Measurements from ENCODE around the gene TTC12.
"Not testable (repeated sequence)": the region's sequence is repeated elsewhere in the genome, so short reads cannot be mapped to it uniquely, and the experiment has no call there.

The TTC12 gene

DNA sequence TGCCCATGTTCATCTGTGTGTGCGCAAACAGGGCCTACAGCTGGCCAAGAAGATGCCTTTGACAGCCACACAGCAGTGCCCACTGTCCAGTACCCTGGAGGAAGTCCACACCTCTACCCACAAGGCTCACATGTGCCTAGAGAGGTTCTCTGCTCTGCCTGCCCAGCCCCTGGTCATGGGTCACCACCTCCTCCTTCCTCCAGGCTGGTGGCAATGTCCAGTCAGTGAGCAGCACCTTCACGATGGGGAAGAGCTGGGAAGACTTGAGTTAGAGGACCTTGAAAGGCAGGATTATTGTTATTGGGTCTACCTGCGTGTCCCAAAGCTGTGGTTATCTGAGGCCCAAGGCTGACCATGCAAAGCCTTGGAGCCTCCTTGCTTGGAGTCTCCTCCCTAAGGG lies 28.4 kb upstream of the TTC12 start:
- DNase-seq, result no peak

DNA sequence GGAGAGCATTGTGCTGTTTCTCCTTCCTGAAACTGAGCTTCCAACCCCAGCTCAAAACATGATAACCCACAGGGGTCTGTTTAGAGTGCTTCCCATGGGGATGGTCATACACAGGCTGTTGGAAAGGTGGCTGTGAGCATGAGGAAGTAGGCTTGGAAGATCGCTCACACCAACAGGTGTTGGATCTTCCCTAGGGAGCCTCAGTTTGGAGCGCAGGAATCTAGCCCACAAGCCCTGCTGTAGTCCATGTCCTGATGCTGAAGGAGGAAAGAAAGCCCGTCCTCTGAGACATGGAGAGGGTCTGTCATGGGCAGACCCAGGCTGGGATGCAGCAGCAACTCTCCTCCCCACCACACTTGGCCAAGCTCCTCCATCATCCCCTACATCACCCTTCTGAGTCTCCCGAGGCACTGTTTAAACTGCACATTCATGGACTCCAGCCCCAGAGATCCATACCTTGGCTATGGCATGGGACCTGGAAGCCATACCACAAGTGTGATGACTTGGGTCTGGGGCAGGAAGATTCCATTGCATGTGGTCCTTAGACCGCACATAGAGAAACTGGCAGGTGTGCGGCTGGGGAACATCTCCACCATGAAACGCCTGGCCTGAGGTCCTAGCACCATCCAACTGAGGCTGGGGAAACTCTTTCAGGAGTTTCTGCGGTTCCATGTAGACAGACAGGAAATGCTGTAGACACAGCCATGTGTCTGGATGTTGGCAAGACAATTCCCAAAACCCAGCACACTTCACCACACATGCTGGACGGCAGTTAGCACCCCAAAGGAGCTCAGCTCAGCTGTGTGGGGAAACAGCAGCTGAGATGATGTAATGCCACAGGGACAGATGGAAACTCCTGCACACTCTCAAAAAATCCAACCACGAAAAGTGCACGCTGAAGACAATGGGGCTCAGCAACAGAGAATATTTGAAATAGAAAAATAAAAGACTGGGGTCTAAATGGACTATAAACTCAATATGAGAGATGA lies 27.6 kb upstream of the TTC12 start:
- peak; percentile 67 for DNase-seq

DNA sequence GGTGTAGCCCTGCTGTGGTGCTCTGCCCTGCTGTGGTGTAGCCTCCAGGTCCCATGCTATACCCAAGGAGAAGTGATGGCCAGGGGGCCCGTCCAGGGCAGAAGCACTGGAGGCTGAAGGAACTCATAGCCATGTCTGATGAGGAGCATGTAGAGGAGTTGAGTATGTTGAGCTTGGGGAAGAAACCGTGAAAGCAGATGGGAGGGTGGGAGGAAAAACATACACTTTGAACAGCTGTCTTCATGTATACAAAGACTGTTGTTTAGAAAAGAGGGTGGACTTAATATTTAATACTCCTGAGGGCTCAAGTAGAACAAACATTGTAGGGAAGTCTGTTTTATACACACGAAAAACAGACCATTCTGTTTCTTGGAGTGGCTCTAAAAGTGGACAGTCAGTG lies 26.6 kb upstream of the TTC12 start:
- DNase-seq, result no peak

DNA sequence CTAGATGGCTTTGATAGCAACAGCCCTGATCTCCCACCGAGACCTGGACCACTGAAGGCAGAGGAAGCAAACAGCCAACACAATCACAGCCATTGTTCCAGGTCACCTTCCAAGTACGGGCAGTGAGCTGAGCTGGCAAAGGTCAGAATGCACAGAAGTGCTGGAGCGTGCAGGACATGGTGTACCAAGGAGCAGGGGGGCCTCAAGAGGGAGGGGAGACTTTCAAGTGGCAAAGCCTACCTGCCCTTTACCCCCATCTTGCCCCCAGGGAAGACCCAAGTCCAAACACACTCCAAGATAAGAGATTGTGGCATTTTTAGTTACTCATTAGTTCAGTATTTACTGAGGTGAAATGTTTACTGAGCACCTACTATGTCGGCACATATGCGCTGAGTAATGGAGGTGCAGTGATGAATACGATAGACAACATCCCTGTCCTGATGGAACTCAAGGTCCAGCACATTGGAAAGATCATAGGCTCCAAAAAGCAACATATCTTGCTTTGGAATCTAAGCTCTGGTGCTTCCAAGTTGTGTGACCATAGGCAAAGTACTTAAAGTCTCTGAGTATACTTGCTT lies 26.0 kb upstream of the TTC12 start:
- no peak for DNase-seq

- peak; percentile 62 for DNase-seq
Measured at GRCh38 chr11:113289431-113290187, 24.8 kb upstream of the TTC12 start.

DNA sequence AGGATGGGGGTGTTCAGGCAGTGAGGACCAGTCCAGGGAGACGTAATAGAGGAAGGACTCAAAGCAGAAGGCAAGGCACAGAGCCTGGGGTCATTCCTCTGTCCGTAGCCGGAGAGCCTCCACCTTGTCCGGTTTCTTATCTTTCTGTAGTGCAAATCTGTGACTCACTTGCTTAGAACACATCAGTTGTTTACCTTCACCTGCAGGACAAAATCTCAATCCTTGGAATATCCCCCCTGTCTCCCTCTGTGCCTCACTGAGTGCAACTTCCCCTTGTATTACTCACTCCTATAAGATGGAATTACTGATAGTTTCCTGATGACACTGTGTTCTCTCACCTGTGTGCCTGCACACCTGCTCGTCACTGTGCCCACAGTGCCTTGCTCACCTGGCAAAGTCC lies 20.4 kb upstream of the TTC12 start:
- no peak for DNase-seq

GRCh38 chr11:113295993-113296392 lies 18.4 kb upstream of the TTC12 start:
- DNase-seq, result no peak

GRCh38 chr11:113296447-113297205 lies 17.8 kb upstream of the TTC12 start:
- no peak for DNase-seq

- DNase-seq, result not testable (repeated sequence)
Measured at GRCh38 chr11:113298496-113298895, 15.9 kb upstream of the TTC12 start.

DNA sequence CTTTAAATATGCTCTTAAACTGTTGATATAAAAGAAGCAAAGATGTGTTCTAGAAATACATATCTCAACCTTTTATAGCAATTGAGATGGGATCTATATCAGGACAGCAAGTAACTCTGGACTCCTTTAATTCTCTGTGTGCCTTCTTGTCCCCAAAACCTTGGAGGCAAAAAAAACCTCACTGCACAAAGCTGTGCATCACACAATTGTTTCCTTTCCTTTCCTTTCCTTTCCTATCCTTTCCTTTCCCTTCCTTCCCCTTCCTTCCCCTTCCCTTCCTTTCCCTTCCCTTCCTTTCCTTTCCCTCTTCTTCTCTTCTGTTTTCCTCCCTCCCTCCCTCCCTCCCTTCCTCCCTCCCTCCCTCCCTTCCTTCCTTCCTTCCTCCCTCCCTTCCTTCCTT lies 9.5 kb upstream of the TTC12 start:
- DNase-seq, result no peak

DNA sequence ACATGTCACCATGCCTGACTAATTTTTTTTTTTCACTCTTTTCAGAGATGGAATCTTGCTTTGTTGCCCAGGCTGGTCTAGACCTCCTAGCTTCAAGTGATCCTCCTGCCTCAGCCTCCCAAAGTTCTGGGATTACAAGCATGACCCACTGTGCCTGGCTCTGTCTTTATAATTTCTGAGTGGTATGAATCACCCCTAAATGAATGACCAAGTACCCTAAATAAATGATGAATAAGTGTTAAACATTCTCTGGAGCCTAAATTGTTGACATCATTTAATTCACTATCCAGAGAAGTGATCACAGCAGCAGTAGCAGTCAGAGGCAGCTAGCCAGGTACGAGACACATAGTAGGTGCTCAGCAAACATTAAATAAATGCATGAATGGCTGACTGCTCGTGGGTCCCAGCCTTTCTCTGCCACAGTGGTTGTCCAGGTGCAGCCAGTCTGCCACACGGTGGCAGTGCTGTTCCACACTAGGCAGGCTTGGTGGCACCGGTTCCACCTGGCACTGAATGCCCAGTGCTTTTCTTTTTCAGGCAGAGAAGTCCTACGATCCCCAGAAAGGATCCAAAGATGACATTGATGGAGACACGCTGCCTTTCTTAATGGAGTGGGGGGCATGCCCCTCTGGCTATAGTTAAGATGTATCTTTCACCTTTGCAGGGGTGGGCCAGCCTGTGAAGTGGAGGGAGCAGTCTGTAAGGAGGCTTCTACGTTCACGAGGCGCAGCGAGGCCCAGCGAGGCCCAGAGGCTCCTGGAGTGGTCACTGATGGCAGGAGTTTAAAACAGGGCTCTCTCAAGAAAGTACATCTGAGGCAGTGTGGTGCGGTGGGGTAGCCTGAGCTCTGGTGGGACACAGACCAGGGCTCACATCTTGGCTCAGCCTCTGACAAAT lies 8.7 kb upstream of the TTC12 start:
- DNase-seq, result peak; percentile 70

DNA sequence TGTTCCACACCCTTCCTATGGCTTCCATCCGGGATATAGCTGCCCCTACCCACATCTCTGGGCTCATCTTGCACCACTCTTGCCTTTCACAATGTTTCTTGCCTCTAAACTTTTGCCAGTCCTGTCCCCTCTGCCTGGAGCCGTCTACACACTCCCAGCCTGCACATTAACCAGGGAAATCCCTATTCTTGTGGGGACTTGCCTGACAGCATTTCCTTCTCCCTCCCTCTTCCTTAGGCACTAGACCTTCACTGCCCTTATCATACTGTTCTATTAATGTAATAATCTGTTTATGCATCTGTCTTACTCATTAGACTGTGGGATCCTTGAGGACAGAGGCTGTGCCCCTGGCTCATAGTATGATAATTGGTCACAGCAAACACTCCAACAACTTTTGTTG lies 5.8 kb upstream of the TTC12 start:
- no peak for DNase-seq

- no peak for DNase-seq
Measured at GRCh38 chr11:113311536-113311935, 2.8 kb upstream of the TTC12 start.

DNA sequence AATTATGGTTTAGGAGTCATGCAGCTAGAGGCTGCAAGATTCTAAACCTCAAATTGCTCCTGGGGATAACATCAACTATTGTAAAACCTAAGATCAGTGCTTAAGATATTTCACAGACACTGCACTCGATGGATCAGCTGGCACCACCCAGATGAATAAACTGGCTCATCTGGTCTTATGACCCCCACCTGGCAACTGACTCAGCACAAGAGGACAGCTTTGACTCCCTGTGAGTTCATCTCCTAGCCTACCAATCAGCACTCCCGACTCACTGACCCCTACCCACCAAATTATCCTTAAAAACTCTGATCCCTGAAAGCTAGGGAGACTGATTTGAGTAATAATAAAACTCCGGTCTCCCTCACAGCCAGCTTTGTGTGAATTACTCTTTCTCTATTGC lies 782 bp upstream of the TTC12 start:
- DNase-seq, result no peak

GRCh38 chr11:113314065-113314388 lies 356 bp upstream of the TTC12 start:
- DNase-seq, result no peak

DNA sequence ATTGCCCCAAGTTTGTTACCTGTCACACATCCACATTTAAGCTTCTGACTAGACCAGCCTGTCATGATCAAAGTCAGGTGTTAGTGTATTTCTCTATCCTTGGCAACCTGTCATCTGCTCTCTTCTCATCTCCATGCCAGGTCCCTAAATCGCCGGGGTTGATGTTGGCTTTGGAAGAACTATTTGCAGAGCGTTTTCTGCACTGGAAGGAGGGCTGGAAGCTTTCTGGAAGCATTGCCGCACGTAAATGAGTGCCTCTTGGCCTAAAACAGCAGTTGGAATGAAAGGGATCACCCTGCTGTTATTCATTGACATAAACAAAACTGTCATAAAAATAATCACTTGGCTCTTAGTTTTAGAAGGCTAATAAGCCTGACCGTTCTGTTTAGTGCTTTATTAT lies 1.4 kb downstream of the TTC12 start:
- no peak for DNase-seq

DNA sequence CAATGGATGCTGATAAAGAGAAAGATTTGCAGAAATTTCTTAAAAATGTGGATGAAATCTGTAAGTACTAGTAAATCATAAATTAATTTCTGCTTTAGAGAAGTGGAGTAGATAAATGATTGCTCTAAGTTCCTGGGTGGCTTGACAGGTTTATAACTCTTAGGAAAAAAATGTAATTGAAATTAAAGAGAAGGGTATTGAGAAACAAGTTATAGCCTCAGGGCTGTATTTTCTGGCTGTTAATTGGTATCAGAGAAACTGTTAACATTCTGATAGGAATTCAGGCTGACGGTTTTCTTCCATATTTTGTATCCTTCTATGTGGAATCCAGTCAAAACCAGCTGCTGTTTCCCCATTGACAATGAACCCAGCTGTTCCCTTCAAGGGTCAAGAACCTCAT lies 1.9 kb downstream of the TTC12 start:
- no peak for DNase-seq

GRCh38 chr11:113317339-113317738 lies 3.0 kb downstream of the TTC12 start:
- DNase-seq, result no peak

DNA sequence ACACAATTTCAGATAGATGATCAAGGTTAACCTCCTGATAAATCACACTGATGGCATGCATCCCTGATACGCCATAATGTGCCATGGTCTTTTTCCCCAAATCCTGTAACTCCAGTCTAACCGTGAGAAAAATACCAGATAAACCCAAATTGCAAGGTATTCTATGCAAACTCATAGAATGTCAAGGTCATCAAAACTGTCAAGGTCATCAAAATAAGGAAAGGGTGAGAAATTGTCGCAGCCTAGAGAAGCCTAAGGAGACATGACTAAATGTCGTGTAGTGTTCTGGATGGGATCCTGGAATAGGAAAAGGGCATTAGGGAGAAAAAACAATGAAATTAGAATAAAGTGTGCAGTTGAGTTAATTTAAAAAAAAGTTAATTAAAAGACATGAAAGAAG lies 4.7 kb downstream of the TTC12 start:
- DNase-seq, result no peak

DNA sequence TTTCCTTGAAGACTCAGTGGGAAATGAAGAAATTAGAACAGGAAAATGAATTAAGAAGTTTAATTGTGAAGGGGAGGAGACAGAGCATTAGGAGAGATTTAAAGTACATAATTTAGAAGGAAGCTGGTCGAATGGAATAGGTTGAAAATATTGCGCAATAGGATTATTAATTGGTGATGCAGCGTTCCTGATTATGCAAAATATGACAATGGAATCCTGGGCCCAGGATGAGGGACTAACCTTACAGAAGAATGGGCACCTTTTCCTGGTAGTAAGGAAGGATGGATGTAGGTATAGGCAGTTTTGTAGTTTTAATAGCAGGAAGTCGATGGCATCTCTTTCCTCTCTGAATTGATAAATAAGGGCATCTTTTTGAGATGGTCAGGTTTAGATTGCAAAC lies 7.8 kb downstream of the TTC12 start:
- DNase-seq, result no peak

DNA sequence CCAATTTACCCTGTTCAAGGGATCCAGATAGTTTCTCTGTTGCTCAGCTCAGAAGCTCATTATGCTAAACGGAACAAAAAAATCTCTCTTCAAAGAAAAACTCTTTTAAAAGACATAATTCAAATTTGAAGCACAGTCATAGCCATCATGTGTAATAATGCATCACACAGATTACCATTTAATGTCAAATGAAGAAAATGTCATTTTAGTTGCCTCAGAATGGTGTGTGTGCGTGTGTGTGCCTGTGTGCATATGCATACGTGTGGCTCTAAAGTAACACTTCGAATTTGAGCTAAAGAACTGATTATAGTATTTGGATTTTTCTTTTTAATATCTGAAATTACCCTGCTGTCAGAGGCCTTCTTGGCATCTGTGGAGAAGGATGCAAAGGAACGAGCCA lies 9.9 kb downstream of the TTC12 start:
- DNase-seq, result no peak

DNA sequence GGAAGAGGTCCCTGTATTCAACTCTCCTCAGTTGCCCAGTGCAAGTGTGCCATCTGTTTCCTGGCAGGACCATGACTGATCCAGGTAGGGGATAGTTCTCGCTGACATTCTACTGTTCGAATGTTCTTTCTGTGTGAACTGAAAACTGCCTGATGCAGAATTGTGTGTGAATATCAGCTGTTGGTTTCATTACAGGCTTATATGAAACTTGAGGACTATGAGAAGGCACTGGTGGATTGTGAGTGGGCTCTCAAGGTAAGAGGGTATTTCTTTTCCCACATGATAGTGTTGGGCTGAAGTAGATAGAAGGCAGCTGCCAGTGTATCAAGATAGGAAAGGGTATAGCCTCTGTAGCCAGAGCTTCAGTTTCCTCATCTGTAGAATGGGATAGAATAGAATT lies 15.3 kb downstream of the TTC12 start:
- DNase-seq, result no peak
